WTC11 (cell line): ENCODE measurements around the gene F11R. TPM values are rescaled to one million over a fixed set of nuclear protein-coding genes. Genes with fewer than 3 reads are reported as not detected.

Experiments
- ATAC-seq: fragments of 200-7000 bp; cut with Tn5 transposase; 2 replicates; pipeline ENCODE4 v1.10.0; 2021; ENCODE audit warnings: mild to moderate bottlenecking, moderate library complexity
- CTCF ChIA-PET: fragments of 300-600 bp; sonication (Branson Sonifier 250); formaldehyde crosslinking; loops from one replicate; lab custom pipeline; 2021; ENCODE audit warnings: antibody characterized with exemption; lab: Charles Lee
- POLR2A ChIA-PET: fragments of 350-600 bp; sonication (Branson Sonifier 250); formaldehyde crosslinking; loops from one replicate; lab custom pipeline; 2021; ENCODE audit warnings: antibody characterized with exemption; lab: Charles Lee
- DNase-seq: peaks from one replicate; pipeline ENCODE4 v3.0.0; 2021; ENCODE audit warnings: low spot score
- H3K27ac Mint-ChIP-seq: 2 replicates; pipeline ENCODE4 v1.8.0; 2021; ENCODE audit warnings: mixed read lengths
- H3K27me3 Mint-ChIP-seq: 2 replicates; pipeline ENCODE4 v1.8.0; 2021; ENCODE audit warnings: low read depth, mild to moderate bottlenecking, moderate library complexity, mixed read lengths
- H3K36me3 Mint-ChIP-seq: 2 replicates; pipeline ENCODE4 v1.8.0; 2021; ENCODE audit warnings: mixed read lengths
- H3K4me1 Mint-ChIP-seq: 2 replicates; pipeline ENCODE4 v1.8.0; 2022; ENCODE audit warnings: mixed read lengths
- H3K4me3 Mint-ChIP-seq: 2 replicates; pipeline ENCODE4 v1.8.0; 2021; ENCODE audit warnings: mild to moderate bottlenecking, moderate library complexity, mixed read lengths
- H3K9me3 Mint-ChIP-seq: 2 replicates; pipeline ENCODE4 v1.8.0; 2021; ENCODE audit warnings: mixed read lengths
- CBFB ChIP-seq: sonication (generic); formaldehyde crosslinking; IDR thresholded peaks from 2 replicates; pipeline ENCODE4 v1.8.1; 2022; ENCODE audit warnings: mild to moderate bottlenecking, low read depth, missing genetic modification reagents
- CDX4 ChIP-seq: fragments of 250-450 bp; sonication (Bioruptor Pico); IDR thresholded peaks from 2 replicates; pipeline ENCODE4 v1.9.0; 2021; ENCODE audit warnings: moderate library complexity, mild to moderate bottlenecking, inconsistent platforms, borderline replicate concordance
- CREB1 ChIP-seq: sonication (generic); formaldehyde crosslinking; IDR thresholded peaks from 2 replicates; pipeline ENCODE4 v1.8.0; 2023; ENCODE audit warnings: mild to moderate bottlenecking, missing genetic modification reagents
- CTCF ChIP-seq: fragments of 200-600 bp; IDR thresholded peaks from 2 replicates; pipeline ENCODE4 v1.8.0; 2022; ENCODE audit warnings: antibody characterized with exemption
- E2F4 ChIP-seq: sonication (generic); formaldehyde crosslinking; IDR thresholded peaks from 2 replicates; pipeline ENCODE4 v1.8.1; 2022; ENCODE audit warnings: low read depth, mild to moderate bottlenecking, moderate library complexity, missing genetic modification reagents, borderline replicate concordance
- FOXK1 ChIP-seq: sonication (generic); formaldehyde crosslinking; IDR thresholded peaks from 2 replicates; pipeline ENCODE4 v1.8.0; 2022; ENCODE audit warnings: mild to moderate bottlenecking, moderate library complexity, missing genetic modification reagents
- FOXP1 ChIP-seq: sonication (generic); formaldehyde crosslinking; IDR thresholded peaks from 2 replicates; pipeline ENCODE4 v1.8.0; 2022; ENCODE audit warnings: missing genetic modification reagents, mild to moderate bottlenecking, moderate library complexity, borderline replicate concordance
- GABPB1 ChIP-seq: sonication (generic); formaldehyde crosslinking; IDR thresholded peaks from 2 replicates; pipeline ENCODE4 v1.8.1; 2023; ENCODE audit warnings: mild to moderate bottlenecking, missing genetic modification reagents
- GTF2I ChIP-seq: fragments of 250-450 bp; sonication (Bioruptor Pico); conservative IDR thresholded peaks from 2 replicates; pipeline ENCODE4 v1.4.0; 2021; ENCODE audit warnings: mild to moderate bottlenecking
- MLX ChIP-seq: sonication (generic); formaldehyde crosslinking; IDR thresholded peaks from 2 replicates; pipeline ENCODE4 v1.8.1; 2023; ENCODE audit warnings: mild to moderate bottlenecking, missing genetic modification reagents, moderate library complexity
- NFYB ChIP-seq: sonication (generic); formaldehyde crosslinking; conservative IDR thresholded peaks from 2 replicates; pipeline ENCODE4 v1.8.0; 2022; ENCODE audit warnings: low read depth, missing genetic modification reagents
- OVOL2 ChIP-seq: fragments of 250-450 bp; sonication (Bioruptor Pico); IDR thresholded peaks from 2 replicates; pipeline ENCODE4 v1.9.0; 2021; ENCODE audit warnings: mild to moderate bottlenecking, borderline replicate concordance
- PRRX2 ChIP-seq: fragments of 250-450 bp; sonication (Bioruptor Pico); IDR thresholded peaks from 2 replicates; pipeline ENCODE4 v1.8.0; 2021; ENCODE audit warnings: mild to moderate bottlenecking
- SMAD3 ChIP-seq: sonication (generic); formaldehyde crosslinking; IDR thresholded peaks from 2 replicates; pipeline ENCODE4 v1.8.0; 2022; ENCODE audit warnings: missing genetic modification reagents, mild to moderate bottlenecking, borderline replicate concordance
- STAT6 ChIP-seq: sonication (generic); formaldehyde crosslinking; conservative IDR thresholded peaks from 2 replicates; pipeline ENCODE4 v1.8.1; 2023; ENCODE audit warnings: mild to moderate bottlenecking, low read depth, missing genetic modification reagents, moderate library complexity
- ZNF281 ChIP-seq: sonication (generic); formaldehyde crosslinking; IDR thresholded peaks from 2 replicates; pipeline ENCODE4 v1.8.0; 2023; ENCODE audit warnings: mild to moderate bottlenecking, missing genetic modification reagents
- ZNF396 ChIP-seq: fragments of 250-450 bp; sonication (Bioruptor Pico); IDR thresholded peaks from 2 replicates; pipeline ENCODE4 v1.8.0; 2021; ENCODE audit warnings: mild to moderate bottlenecking, moderate library complexity, borderline replicate concordance
- ZSCAN18 ChIP-seq: fragments of 250-450 bp; sonication (Bioruptor Pico); IDR thresholded peaks from 2 replicates; pipeline ENCODE4 v2.1.2; 2022; ENCODE audit warnings: mild to moderate bottlenecking, moderate library complexity
- total RNA-seq: library from RNA; stranded (reverse); gene quantifications from 3 replicates; pipeline ENCODE4 v1.2.3, GENCODE V29; 2021
- TF ChIP-seq, protein P1 (sequence below): sonication (generic); formaldehyde crosslinking; IDR thresholded peaks from 2 replicates; pipeline ENCODE4 v1.8.1; 2022; ENCODE audit warnings: missing genetic modification reagents, borderline replicate concordance

The F11R gene
- total RNA-seq, 1 experiment from 2014 or later = 202 TPM

DNA sequence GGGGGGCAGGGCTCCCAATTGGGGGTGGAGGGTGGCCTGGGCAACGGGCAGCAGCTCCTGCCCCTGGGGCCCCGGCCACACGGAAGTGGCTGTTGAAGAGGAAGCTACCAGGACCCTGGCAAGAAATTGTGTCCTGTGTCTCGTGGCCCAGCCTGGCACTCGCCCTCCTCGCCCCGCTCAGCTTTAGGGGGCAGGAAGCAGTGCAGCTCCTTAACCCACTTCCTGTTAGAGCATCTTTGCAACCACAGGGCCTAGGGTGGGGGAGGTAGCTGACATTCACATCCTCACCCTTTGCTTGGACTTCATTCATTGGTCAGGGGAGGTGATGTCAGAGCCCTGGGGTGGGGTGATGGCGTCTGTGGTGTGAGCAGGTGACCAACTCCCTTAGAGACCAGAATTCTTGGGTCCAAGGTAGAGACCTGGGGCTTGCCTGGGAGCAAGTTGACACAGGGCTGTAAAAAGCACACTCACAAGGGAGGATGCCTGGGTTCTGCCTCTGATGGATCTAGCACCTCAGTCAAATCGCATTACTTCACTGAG is 48.8 kb upstream of the F11R start, which contains the start of gene ARHGAP30 (continued):
- no peak for TF ChIP-seq FOXK1 (CRISPR knock-in tag)
- no peak for TF ChIP-seq MLX (CRISPR knock-in tag)
- TF ChIP-seq CDX4 (CRISPR knock-in tag) = no peak
- no peak for TF ChIP-seq NFYB

- POLR2A ChIA-PET = interaction anchor here (2.4 kb wide), 1 partner anchor 23 kb away, joined by 11 read pairs; the partner anchor contains the start of gene USF1
- DNase-seq (no peak), ATAC-seq (no peak)
- H3K27me3 Mint-ChIP-seq = peaks cover 4% of the 10 kb centered on the region; the same call in 1 of the 2 replicates
- peaks cover 19% of the 10 kb centered on the region for H3K4me1 Mint-ChIP-seq
- no peak for TF ChIP-seq GABPB1 (CRISPR knock-in tag)
- no peak for TF ChIP-seq FOXP1
- TF ChIP-seq CTCF = no peak
- no peak for TF ChIP-seq E2F4 (CRISPR knock-in tag)
- no peak for TF ChIP-seq ZNF281
- TF ChIP-seq, protein P1, sequence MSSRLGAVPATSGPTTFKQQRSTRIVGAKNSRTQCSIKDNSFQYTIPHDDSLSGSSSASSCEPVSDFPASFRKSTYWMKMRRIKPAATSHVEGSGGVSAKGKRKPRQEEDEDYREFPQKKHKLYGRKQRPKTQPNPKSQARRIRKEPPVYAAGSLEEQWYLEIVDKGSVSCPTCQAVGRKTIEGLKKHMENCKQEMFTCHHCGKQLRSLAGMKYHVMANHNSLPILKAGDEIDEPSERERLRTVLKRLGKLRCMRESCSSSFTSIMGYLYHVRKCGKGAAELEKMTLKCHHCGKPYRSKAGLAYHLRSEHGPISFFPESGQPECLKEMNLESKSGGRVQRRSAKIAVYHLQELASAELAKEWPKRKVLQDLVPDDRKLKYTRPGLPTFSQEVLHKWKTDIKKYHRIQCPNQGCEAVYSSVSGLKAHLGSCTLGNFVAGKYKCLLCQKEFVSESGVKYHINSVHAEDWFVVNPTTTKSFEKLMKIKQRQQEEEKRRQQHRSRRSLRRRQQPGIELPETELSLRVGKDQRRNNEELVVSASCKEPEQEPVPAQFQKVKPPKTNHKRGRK (CRISPR knock-in tag) = no peak
- no peak for TF ChIP-seq OVOL2
- no peak for TF ChIP-seq ZSCAN18 (CRISPR knock-in tag)
- no peak for TF ChIP-seq PRRX2 (CRISPR knock-in tag)
- no peak for TF ChIP-seq GTF2I
- no peak for TF ChIP-seq CBFB (CRISPR knock-in tag)
- TF ChIP-seq SMAD3 = no peak
- TF ChIP-seq CREB1 = no peak
- TF ChIP-seq STAT6 (CRISPR knock-in tag) = no peak
- TF ChIP-seq CDX4 (CRISPR knock-in tag) = no peak
- TF ChIP-seq MLX (CRISPR knock-in tag) = no peak
- TF ChIP-seq ZNF396 (CRISPR knock-in tag) = no peak
- TF ChIP-seq, all 79 proteins: peak for 0
- Mint-ChIP-seq H3K9me3 (no peaks in the 10 kb centered on the region), H3K36me3 (no peaks in the 10 kb centered on the region), H3K4me3 (no peak overlapping the region), H3K27ac (no peak overlapping the region)
- CTCF ChIA-PET = interaction anchor here (0.6 to 4.1 kb wide), 7 partner anchors 10 to 115 kb away, joined by 3 to 109 read pairs (median 4); partner anchors contain the start of genes KLHDC9 and NECTIN4
These were observed 48.3 kb upstream of the F11R start for GRCh38 chr1:161069241-161069640.
